GM12874 (cell line): Measurements from ENCODE around the gene CASP8.

Experiments
- TF ChIP-seq, protein P1 (sequence below): IDR thresholded peaks from 2 replicates; pipeline ENCODE4 v1.5.1; 2011; ENCODE audit warnings: low read depth, mild to moderate bottlenecking, control low read depth, low read length, moderate library complexity; ENCODE audit not compliant: insufficient read depth

CASP8 gene

DNA sequence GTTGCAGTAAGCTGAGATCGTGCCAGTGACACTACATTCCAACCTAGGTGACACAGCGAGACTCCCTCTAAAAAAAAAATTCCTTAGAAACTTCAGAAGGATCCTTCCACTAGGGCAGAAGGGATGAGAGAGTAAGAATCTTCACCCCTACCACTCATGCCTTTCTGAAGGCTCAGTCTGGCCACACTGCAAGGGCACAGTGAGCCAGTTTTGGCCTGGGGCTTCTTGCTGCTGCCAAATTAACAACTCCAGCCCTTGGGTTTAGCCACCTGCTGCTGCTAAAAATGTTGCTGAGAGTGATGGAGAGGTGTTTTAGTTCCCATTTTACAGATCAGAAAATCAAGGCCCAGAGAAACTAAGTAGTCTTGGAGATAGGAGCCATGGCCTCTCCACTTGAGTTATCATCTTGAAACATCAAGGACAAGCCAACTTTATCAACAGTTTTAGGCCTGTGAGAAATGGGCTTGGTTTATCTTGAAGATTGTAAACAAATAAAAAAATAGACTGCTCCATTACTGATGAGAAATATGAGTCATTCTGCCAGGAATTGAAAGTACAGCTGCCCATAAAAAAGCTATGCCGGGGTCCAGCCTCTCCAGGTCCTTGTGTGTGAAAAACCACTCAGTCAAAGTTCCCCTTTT lies 31.9 kb upstream of the CASP8 start:
- TF ChIP-seq, protein P1, sequence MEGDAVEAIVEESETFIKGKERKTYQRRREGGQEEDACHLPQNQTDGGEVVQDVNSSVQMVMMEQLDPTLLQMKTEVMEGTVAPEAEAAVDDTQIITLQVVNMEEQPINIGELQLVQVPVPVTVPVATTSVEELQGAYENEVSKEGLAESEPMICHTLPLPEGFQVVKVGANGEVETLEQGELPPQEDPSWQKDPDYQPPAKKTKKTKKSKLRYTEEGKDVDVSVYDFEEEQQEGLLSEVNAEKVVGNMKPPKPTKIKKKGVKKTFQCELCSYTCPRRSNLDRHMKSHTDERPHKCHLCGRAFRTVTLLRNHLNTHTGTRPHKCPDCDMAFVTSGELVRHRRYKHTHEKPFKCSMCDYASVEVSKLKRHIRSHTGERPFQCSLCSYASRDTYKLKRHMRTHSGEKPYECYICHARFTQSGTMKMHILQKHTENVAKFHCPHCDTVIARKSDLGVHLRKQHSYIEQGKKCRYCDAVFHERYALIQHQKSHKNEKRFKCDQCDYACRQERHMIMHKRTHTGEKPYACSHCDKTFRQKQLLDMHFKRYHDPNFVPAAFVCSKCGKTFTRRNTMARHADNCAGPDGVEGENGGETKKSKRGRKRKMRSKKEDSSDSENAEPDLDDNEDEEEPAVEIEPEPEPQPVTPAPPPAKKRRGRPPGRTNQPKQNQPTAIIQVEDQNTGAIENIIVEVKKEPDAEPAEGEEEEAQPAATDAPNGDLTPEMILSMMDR = no peak

GRCh38 chr2:201228912-201229290 lies 31.4 kb upstream of the CASP8 start:
- TF ChIP-seq, protein P1 = no peak

GRCh38 chr2:201231781-201232466 lies 28.4 kb upstream of the CASP8 start:
- TF ChIP-seq, protein P1 = peak; percentile 89

DNA sequence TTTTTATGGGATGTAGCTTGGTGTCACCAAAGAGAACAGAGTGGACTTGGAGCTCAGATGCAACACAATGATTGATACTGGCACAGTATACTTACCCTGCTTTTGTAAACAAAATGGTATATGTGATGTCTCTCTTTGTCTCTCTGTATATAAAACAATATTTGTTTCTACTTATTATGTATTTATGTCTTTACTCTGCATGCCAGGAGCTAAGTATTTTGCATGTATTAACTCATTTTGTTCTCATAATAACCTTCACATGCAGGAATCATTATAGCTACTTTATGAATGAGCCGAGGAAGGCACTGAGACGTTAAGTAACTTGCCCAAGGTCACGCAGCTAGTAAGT lies 27.9 kb upstream of the CASP8 start:
- TF ChIP-seq, protein P1 = no peak

DNA sequence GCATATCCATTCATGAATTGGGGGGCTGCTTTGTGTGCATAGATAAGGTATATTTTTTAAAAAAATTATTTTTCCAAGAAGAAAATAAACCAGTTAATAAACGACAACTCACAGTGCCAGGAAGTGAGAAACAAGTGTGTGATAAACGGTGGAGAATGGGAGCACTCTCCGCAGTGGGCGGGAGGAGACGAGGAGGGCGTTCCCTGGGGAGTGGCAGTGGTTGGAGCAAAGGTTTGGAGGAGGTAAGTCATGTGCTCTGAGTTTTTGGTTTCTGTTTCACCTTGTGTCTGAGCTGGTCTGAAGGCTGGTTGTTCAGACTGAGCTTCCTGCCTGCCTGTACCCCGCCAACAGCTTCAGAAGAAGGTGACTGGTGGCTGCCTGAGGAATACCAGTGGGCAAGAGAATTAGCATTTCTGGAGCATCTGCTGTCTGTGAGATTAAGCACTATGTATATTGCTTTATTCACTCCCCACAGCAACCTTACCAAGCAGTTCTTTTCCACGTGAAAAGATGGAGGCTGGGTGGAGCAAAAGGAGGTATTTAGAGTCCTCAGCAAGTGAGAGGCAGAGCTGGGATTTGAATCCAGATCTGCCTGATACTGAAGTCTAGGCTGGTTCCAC lies 27.0 kb upstream of the CASP8 start:
- TF ChIP-seq, protein P1 = no peak

- TF ChIP-seq, protein P1 = no peak
Observed at GRCh38 chr2:201233812-201234662, 26.3 kb upstream of the CASP8 start.

DNA sequence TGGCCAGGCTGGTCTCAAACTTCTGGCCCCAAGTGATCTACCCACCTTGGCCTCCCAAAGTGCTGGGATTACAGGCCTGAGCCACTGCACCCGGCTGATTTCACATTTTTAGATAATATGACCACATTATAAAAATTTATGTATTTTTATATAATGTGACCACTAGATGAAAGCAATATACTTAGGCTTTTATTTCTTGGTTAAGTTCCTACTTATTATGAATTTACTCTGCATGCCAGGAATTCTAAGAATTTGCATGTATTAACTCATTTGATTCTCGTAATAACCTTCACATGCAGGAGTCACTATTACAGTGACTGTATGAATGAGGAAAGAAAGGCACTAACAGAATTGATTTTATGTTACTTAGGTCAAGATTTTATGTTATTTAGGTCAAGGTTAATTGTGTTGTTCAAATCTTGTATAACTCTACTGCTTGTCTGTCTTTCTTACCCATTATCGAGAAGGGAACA lies 25.6 kb upstream of the CASP8 start:
- TF ChIP-seq, protein P1 = no peak
